ACC112 (cell line): Measurements from ENCODE around the gene CH25H.
A peak's percentile ranks its signal among the peaks of the same experiment; 100 is the strongest.
"Not testable (repeated sequence)": the region's sequence is repeated elsewhere in the genome, so short reads cannot be mapped to it uniquely, and the experiment has no call there.

Experiments used
- H2AFZ ChIP-seq: fragments of 200-600 bp; sonication (generic); one replicate; pipeline ENCODE4 v1.6.0; 2017; ENCODE audit warnings: antibody characterized with exemption, low read length; ENCODE audit not compliant: unreplicated experiment
- H3K27ac ChIP-seq: fragments of 200-600 bp; sonication (generic); 2 replicates; pipeline ENCODE4 v1.5.1; 2014; ENCODE audit warnings: low read depth, mild to moderate bottlenecking, antibody characterized with exemption, low read length, moderate library complexity
- H3K27me3 ChIP-seq: fragments of 200-600 bp; sonication (generic); 2 replicates; pipeline ENCODE4 v1.6.1; 2014; ENCODE audit warnings: mild to moderate bottlenecking, antibody characterized with exemption, low read length, moderate library complexity, mixed read lengths; ENCODE audit not compliant: insufficient read depth
- H3K36me3 ChIP-seq: fragments of 200-600 bp; sonication (generic); 2 replicates; pipeline ENCODE4 v1.6.1; 2016; ENCODE audit warnings: mild to moderate bottlenecking, antibody characterized with exemption, low read length, moderate library complexity, mixed read lengths; ENCODE audit not compliant: insufficient read depth
- H3K4me1 ChIP-seq: fragments of 200-600 bp; sonication (generic); one replicate; pipeline ENCODE4 v1.6.1; 2016; ENCODE audit warnings: low read length, mixed read lengths; ENCODE audit not compliant: insufficient read depth, unreplicated experiment, control insufficient read depth
- H3K4me3 ChIP-seq: fragments of 200-600 bp; sonication (generic); 2 replicates; pipeline ENCODE4 v1.5.1; 2014; ENCODE audit warnings: mild to moderate bottlenecking, low read depth, low read length
- H3K79me2 ChIP-seq: fragments of 200-600 bp; sonication (generic); one replicate; pipeline ENCODE4 v1.6.0; 2016; ENCODE audit warnings: low read length; ENCODE audit not compliant: control insufficient read depth, unreplicated experiment, insufficient read depth

The CH25H gene

GRCh38 chr10:89207181-89207800, at the start of gene CH25H:
Gene CH25H (minus strand): TSS chr10:89207317. CDS start chr10:89207292, 25 bp downstream.
- no peaks in the 10 kb centered on the region for H3K79me2 ChIP-seq
- H3K4me3 ChIP-seq, result peak within 1 kb of the TSS; percentile 75
- peaks cover 12% of the 10 kb centered on the region for H3K4me1 ChIP-seq
- peaks cover 8% of the 10 kb centered on the region; the same call in 1 of the 2 replicates for H3K27me3 ChIP-seq
- no peaks in the 10 kb centered on the region for H3K36me3 ChIP-seq
- H2AFZ ChIP-seq, result peak within 1 kb of the TSS; percentile 93
- peak within 1 kb of the TSS; percentile 19; the same call in 1 of the 2 replicates for H3K27ac ChIP-seq

- Histone ChIP-seq H2AFZ (no peak overlapping the region), H3K36me3 (no peaks in the 10 kb centered on the region)
These were observed 49.2 kb upstream of the CH25H start for GRCh38 chr10:89256340-89256739.

GRCh38 chr10:89255793-89256192, 48.7 kb upstream of the CH25H start:
- no peaks in the 10 kb centered on the region for H3K27me3 ChIP-seq
- H3K79me2 ChIP-seq, result peaks cover 4% of the 10 kb centered on the region
- H3K27ac ChIP-seq, result no peak overlapping the region
- H2AFZ ChIP-seq, result no peak overlapping the region
- H3K4me3 ChIP-seq, result no peak overlapping the region
- H3K36me3 ChIP-seq, result no peaks in the 10 kb centered on the region
- peaks cover 5% of the 10 kb centered on the region for H3K4me1 ChIP-seq

More at GRCh38 chr10:89256340-89256739, 49.2 kb upstream of the CH25H start:
- Histone ChIP-seq H3K27ac (no peak overlapping the region), H3K4me3 (no peak overlapping the region), H3K27me3 (no peaks in the 10 kb centered on the region), H3K4me1 (peaks cover 9% of the 10 kb centered on the region), H3K79me2 (no peaks in the 10 kb centered on the region)

GRCh38 chr10:89255091-89255579, 48.0 kb upstream of the CH25H start:
- not testable (repeated sequence) for H3K27me3 ChIP-seq, H2AFZ ChIP-seq, H3K27ac ChIP-seq, H3K4me1 ChIP-seq, H3K36me3 ChIP-seq, H3K4me3 ChIP-seq
- peaks cover 11% of the 10 kb centered on the region for H3K79me2 ChIP-seq

GRCh38 chr10:89252225-89252585, 45.1 kb upstream of the CH25H start:
- Histone ChIP-seq H3K27ac (no peak overlapping the region), H2AFZ (no peak overlapping the region), H3K79me2 (peaks cover 23% of the 10 kb centered on the region), H3K27me3 (no peaks in the 10 kb centered on the region), H3K36me3 (no peaks in the 10 kb centered on the region), H3K4me3 (peak overlapping the region; percentile 94), H3K4me1 (peaks cover 10% of the 10 kb centered on the region)

- Histone ChIP-seq H3K27me3 (no peaks in the 10 kb centered on the region), H3K79me2 (peaks cover 23% of the 10 kb centered on the region), H3K4me1 (peaks cover 10% of the 10 kb centered on the region), H2AFZ (peak within 1 kb of the TSS; percentile 93), H3K27ac (no peak within 1 kb of the TSS), H3K4me3 (peak within 1 kb of the TSS; percentile 94), H3K36me3 (no peaks in the 10 kb centered on the region)
These were observed 44.5 kb upstream of the CH25H start, which contains the start of gene LIPA for GRCh38 chr10:89251409-89252224. Gene LIPA (minus strand): TSS chr10:89251775. CDS start chr10:89247648, 4,127 bp downstream.

GRCh38 chr10:89250865-89251408, 43.8 kb upstream of the CH25H start:
- peaks cover 10% of the 10 kb centered on the region for H3K4me1 ChIP-seq
- no peaks in the 10 kb centered on the region for H3K27me3 ChIP-seq
- H3K4me3 ChIP-seq, result peak overlapping the region; percentile 94
- peaks cover 23% of the 10 kb centered on the region for H3K79me2 ChIP-seq
- no peaks in the 10 kb centered on the region for H3K36me3 ChIP-seq
- peak overlapping the region; percentile 61 for H2AFZ ChIP-seq
- H3K27ac ChIP-seq, result no peak overlapping the region

- Histone ChIP-seq H2AFZ (no peak overlapping the region), H3K27me3 (no peaks in the 10 kb centered on the region), H3K27ac (no peak overlapping the region), H3K79me2 (peaks cover 23% of the 10 kb centered on the region), H3K36me3 (no peaks in the 10 kb centered on the region), H3K4me1 (peaks cover 10% of the 10 kb centered on the region), H3K4me3 (no peak overlapping the region)
These were observed 41.9 kb upstream of the CH25H start for GRCh38 chr10:89248990-89249389.

GRCh38 chr10:89247623-89248022, 40.5 kb upstream of the CH25H start:
- not testable (repeated sequence) for H2AFZ ChIP-seq, H3K27ac ChIP-seq, H3K27me3 ChIP-seq, H3K36me3 ChIP-seq, H3K4me3 ChIP-seq
- peaks cover 23% of the 10 kb centered on the region for H3K79me2 ChIP-seq
- peaks cover 15% of the 10 kb centered on the region for H3K4me1 ChIP-seq

- Histone ChIP-seq H2AFZ (no peak overlapping the region), H3K36me3 (no peaks in the 10 kb centered on the region), H3K4me1 (peaks cover 24% of the 10 kb centered on the region), H3K27me3 (no peaks in the 10 kb centered on the region), H3K4me3 (no peak overlapping the region), H3K27ac (no peak overlapping the region), H3K79me2 (peaks cover 19% of the 10 kb centered on the region)
These were observed 38.7 kb upstream of the CH25H start for GRCh38 chr10:89245802-89246201.
